Measurements from ENCODE around the gene EPB41L4A.

EPB41L4A gene

DNA sequence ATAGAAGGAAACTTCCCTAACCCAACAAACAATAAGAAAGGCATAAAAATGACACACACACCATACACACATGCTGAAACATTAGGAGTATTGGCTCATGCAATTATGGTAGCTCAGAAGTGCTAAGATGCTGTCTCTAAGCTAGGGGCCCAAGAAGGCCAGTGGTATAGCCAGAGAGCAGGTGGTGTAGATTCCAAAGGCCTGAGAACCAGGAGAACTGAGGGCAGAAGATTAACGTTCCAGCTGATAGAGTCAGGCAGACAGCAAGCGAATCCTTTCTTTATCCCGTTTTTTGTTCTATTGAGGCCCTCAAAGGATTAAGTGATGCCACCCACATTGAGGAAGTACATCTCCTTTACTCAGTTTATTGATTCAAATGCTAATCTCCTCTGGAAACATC is 262.9 kb downstream of the EPB41L4A start:
- DNase-seq (ENCODE audit: low read depth in 2 of 2): no peak

DNA sequence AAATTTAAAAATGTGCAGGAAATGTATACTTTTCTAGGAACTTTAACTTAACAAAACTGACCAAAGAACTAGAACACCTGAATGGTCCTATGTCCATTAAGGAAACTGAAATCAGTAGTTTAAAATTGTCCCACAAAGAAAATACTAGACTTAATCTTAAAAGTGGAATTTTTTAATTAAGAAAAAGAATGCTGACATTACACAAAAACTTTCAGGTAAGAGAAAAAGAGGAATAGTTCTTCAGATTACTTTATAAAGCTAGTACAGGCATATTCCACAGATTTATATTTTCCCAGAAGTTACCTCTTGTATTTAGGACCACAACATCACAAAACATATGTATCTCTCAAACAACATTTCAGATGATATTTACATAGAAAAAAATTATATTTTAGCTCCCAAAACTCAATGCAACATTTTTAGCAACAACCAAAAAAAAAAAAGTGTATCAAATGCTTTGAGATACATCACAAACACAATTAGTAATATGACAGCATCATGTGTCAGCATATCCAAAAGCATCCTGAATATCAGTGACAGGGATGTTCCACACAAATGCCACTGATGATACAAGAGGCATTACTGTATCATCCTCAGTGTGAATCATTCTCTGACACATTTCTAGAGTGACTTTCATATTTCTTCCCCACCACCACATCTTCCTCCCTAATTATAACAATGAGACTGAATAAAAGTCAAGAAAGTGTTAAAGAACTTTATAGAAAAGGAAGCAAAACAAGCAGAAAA is 264.0 kb downstream of the EPB41L4A start:
- DNase-seq (ENCODE audit: low read depth in 2 of 2): no peak

- DNase-seq (ENCODE audit: low read depth in 2 of 2): no peak
Measured at GRCh38 chr5:112149727-112150126, 269.4 kb downstream of the EPB41L4A start.

- DNase-seq (ENCODE audit: low read depth in 2 of 2): peak; percentile 14 to 37
Measured at GRCh38 chr5:112146323-112147226, 272.5 kb downstream of the EPB41L4A start.

- DNase-seq (ENCODE audit: low read depth in 2 of 2): no peak
Measured at GRCh38 chr5:112143690-112144089, 275.4 kb downstream of the EPB41L4A start.

GRCh38 chr5:112142769-112143270 is 276.3 kb downstream of the EPB41L4A start:
- DNase-seq (ENCODE audit: low read depth in 2 of 2): no peak

GRCh38 chr5:112141582-112141981 is 277.5 kb downstream of the EPB41L4A start:
- DNase-seq (ENCODE audit: low read depth in 2 of 2): no peak

DNA sequence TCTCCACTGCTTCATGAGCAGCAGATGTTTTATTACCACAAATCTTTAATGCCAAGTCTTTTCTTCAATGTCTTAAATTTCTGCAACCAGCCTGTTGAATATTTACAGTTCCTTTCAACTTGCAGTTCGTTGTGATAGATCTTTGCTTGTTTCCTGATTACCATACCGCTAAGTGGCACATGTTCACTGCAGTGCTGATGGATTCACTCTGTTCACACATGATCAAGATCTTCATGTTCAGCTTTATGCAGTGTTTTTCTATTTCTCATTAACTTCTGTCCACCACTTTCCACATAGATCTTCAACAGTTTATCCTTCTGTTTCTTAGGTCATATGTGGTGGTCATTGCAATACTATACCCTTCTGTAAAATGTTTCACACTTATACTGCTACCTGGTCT is 280.6 kb downstream of the EPB41L4A start:
- DNase-seq (ENCODE audit: low read depth in 2 of 2): no peak

DNA sequence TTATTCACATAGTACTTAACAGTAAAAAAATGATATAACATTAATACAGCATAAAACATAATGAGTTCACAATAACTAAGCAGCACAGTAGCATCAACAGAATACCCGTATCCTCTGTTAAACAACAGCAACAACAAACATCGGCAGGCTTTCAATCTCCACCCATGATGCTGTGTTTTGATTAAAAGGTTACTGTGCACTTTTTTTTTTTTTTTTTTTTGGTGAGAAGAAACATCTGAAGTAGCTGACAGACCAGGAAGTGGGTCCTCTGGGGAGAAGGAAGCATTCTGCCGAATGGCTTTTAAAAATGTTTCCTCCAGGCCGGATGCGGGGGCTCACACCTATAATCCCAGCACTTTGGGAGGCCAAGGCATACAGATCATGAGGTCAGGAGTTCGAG is 282.3 kb downstream of the EPB41L4A start:
- no peak for DNase-seq (ENCODE audit: low read depth in 2 of 2)

GRCh38 chr5:112127861-112128260 is 291.2 kb downstream of the EPB41L4A start:
- no peak for DNase-seq (ENCODE audit: low read depth in 2 of 2)

DNA sequence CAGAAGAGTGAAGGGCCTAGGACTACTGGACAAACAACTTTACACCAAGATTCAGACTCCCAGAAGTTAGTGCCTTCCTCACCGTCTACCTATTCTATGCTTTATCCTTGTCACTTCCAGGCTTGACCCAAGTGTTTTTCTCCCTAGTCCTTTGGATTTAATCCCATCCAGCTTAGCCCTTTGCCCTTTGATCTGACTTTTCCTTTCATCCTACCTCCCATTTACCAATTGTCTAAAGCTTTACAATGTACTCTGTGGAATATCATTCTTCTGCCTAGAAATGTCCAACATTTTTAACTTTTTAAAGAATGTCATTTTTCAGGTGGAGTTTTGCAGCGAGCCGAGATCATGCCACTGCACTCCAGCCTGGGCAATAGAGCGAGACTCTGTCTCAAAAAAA is 292.1 kb downstream of the EPB41L4A start:
- DNase-seq (ENCODE audit: low read depth in 2 of 2): no peak

DNA sequence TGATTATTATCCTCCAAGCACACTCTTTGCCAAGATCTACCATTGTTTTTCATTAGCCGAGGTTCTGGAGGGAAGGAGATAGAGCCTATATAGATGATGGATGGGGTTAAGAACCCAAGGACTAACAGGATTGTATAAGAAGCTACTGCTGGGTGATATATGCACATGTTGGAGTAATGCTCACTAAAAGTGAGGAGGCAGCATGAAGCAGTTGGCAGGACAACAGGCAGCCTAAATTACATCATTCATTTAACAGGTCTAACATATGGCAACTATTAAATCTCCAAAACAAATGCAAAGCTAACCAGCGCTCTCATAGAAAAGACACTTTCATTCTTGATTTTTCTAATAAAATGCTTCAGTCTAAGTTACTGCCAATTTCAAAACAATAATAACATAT is 293.2 kb downstream of the EPB41L4A start:
- no peak for DNase-seq (ENCODE audit: low read depth in 2 of 2)

DNA sequence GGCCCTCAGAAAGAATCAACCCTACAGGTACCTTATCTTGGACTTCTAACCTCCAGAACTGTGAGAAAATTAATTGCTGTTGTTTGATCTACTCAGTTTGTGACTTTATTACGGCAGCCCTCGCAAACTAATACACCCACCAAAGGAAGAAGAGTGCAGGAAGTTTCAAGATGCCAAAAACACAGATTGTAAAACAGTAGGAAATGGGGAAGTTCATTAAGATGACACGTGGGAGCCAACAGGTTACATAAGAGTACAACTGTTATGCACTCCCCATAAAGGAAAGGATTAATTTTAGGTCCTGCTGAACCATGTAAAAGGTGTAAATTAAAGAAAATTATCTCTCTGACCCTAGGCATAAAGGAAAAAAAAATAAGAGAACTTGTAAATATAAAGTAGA is 294.3 kb downstream of the EPB41L4A start:
- no peak for DNase-seq (ENCODE audit: low read depth in 2 of 2)

- DNase-seq (ENCODE audit: low read depth in 2 of 2): no peak
Measured at GRCh38 chr5:112123086-112123485, 296.0 kb downstream of the EPB41L4A start.

DNA sequence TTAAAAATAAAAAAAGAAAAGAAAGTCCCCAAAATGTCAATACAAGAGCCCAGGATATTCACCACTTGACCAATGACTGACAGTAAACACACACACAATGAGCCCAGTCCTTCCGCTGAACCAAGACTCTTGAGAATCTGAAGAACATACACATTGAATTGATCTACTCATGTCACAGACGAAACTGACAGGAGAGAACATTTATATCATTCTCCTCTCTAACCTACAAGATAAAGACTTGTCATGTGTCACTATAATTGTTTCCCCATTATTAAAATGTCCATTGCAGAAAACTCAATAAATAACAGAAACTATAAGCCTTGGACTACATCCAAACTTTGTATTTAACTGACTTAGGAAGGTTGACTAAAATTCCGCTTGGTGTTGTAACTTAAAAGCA is 296.7 kb downstream of the EPB41L4A start:
- DNase-seq (ENCODE audit: low read depth in 2 of 2): no peak

DNA sequence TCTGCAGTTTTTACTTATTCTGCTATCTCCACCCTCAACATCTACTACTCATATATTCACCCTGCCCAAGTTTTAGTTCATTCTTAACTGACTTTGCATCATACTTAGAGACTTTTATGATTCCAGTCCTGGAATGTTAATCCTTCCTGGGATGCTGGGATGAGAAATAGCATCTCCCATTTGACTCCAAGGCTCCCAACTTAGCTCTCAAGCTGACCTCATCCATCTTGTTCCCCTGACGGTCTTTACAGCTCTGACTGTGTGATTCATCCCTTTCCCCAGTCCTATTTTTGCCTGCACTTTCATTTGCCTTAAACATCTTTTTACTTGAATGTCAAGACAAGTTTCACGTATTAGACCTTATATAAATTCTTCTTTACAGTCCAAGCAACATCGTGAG is 297.8 kb downstream of the EPB41L4A start:
- no peak for DNase-seq (ENCODE audit: low read depth in 2 of 2)

DNA sequence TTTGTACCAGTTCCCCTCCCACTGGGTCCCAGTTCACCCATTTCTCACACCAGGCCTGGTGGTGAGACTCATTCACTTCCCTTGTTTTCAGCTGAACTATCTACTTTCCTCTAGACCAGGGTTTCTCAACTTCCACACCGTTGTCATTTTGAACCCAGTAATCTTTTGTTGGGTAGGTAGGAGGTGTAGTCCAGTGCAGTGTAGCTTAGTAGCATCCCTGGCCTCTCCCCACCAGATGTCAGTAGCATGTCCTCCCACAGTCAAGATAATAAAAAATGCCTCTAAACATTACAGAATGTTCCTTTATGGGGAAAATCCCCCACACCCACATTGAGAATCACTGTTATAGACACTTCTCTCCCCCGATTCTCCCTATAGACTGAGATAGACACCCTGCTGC is 299.1 kb downstream of the EPB41L4A start:
- no peak for DNase-seq (ENCODE audit: low read depth in 2 of 2)

DNA sequence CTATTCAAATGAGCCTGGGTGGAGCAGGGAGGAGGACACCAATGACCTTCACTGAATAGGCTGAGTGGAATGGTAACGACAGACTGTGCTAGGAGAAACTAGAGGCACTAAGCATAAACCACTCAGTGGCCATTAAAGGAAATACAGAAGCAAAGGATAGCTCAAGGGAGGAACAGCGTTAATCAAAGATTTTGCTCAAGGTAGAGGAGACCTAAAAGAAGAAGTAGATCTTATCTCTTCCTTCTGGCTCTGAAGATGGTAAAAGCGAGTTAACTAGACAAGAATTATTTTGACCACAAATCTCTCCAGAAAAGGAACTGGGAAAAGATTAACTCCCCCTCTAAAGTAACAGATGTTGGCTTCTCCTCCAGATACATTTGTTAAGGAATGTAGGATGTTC is 299.6 kb downstream of the EPB41L4A start:
- no peak for DNase-seq (ENCODE audit: low read depth in 2 of 2)

GRCh38 chr5:112117551-112117950 is 301.5 kb downstream of the EPB41L4A start:
- DNase-seq (ENCODE audit: low read depth in 2 of 2): no peak

- DNase-seq (ENCODE audit: low read depth in 2 of 2): no peak
Measured at GRCh38 chr5:112116371-112116770, 302.7 kb downstream of the EPB41L4A start.

DNA sequence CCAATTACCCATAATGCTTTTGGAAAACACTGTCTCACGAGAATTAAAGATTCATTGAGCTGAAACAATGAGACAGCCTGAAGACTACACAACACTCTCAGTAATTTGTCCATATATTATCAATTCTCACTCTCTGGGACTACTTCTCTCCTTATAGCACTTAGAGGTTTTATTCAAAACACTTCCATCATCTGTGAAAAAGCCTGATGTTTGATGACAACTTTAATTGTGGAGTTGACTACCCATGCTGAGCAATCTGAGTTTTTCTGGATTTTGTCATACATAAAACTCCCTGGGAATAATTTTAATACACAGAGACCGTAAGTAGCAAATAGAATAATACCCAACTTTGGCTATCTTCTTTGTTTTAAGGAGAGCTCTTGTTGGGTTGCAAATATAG is 305.5 kb downstream of the EPB41L4A start:
- no peak for DNase-seq (ENCODE audit: low read depth in 2 of 2)
